K562 treated with DMSO at 1 percent for 24 hours (cell line): ENCODE measurements around the gene DOCK7. TPM values are rescaled to one million over a fixed set of nuclear protein-coding genes. Genes with fewer than 3 reads are reported as not detected.

ENCODE experiments used
- total RNA-seq: library from RNA; unstranded; fragments of 300-600 nt; gene quantifications from 2 replicates; pipeline ENCODE4 v1.2.3, GENCODE V29; 2022; ENCODE audit warnings: low read depth; ENCODE audit not compliant: insufficient read depth

The DOCK7 gene
- total RNA-seq: 6.2 and 8.4 TPM in 2 replicates

DNA sequence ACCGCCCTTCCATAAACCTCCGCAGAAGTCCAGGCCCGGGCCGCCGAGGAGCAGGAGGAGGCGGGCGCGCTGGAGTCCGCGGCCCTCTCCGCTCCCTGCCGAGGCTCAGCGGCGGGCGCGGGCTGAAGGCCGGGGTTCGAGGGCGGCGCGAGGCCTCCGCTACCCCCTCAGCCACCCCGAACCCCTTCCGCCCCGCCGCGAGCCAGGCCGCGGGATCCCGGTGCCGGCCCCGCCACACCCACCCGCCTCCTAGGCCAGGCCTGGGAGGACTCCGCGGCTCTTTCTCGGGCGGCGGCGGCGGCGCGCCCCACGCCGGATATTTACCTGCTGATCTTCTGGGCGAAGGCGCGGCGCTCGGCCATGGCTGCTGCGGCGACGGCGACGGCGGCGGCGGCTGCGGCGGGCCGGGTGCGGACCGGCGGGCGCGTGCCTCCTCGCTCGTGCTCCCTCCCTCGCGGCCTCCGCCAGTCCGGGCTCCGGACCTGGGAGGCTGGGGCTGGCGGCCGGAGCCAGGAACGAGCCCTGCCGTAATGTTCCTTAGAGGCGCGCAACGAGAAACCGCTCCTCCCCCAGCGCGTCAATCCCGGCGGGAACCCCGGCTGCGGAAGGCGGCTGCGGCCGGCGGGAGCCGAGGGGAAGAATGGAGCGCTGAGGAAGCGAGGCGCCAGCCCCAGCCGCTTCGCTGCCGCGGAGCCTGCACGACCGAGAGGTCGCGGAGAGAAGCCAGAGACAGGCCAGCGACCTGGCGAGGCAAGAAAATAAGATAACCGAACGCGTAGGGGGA, at the start of gene DOCK7:
TSS of gene DOCK7 (minus strand) at position 484 of the 784 bp plus-strand sequence. CDS start at position 362, 122 bp downstream.

GRCh38 chr1:62597281-62597680, 90.9 kb downstream of the DOCK7 start, which contains the start of gene ANGPTL3:
Gene ANGPTL3 (plus strand): TSS chr1:62597520. CDS start chr1:62597567, 47 bp downstream.

DNA sequence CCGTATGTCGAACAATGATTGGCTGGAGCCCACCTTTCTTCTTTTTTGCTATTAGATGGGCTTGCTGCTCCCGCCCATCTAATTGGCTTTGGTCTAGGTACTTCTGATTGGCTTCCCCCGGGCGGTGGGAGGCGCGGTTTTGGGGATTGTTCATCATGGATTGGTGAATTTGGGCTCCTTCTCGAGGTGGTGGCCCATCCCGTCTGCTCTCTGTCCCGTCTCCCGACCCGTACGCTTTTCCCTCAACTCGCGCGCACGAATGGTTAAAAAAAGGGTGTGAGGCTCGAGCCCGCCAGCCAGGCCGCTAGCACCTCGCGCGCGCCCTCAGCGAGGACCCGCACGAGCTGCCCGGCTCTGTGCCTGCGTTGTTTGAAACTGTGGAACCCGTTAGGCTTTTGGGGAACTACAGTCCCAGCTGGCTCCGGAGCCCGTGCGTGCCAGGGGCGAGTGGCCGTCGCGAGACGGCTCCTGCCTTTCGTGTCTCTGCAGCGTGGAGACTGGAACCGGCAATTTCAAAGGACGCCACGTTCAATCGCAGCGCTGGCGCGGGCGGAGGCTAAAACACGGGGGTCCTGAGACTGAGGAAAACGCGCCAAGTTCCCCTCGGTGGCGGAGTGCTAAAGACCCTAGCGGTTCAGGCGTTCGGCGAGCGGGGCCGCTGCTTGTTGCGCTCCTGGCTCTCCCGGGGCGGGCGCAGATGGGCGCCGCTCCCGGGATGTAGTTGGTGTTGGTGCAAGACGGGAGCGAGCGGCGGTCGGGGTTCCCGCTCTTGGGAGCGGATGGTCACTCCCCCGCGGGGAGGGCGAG, 251.5 kb downstream of the DOCK7 start, which contains the start of gene USP1:
TSS of gene USP1 (plus strand) at position 584 of the 807 bp plus-strand sequence. CDS start 2,819 bp downstream, outside the sequence.

Other genes with a start within 250 kb of the DOCK7 start
- gene ANGPTL3, start 90.9 kb downstream of the DOCK7 start, total RNA-seq: not detected in 2 replicates
- 5.7 and 6.3 TPM in 2 replicates for gene ATG4C, start 95.7 kb upstream of the DOCK7 start, total RNA-seq